Neural progenitor cell (in vitro differentiated cells): ENCODE data around the gene CEP85.

Experiments
- CTCF ChIP-seq: fragments of 200-600 bp; sonication (generic); IDR thresholded peaks from 2 replicates; pipeline ENCODE4 v1.5.1; 2017; ENCODE audit warnings: antibody characterized with exemption, mild to moderate bottlenecking
- EZH2 ChIP-seq: fragments of 200-600 bp; sonication (generic); IDR thresholded peaks from 2 replicates; pipeline ENCODE4 v1.6.1; 2017; ENCODE audit warnings: antibody characterized with exemption, mild to moderate bottlenecking, moderate library complexity

GRCh38 chr1:26323382-26323781 is 89.4 kb downstream of the CEP85 start:
- TF ChIP-seq CTCF (no peak), EZH2 (no peak)
